ENCODE data around the gene CWH43. TPM values are rescaled to one million over a fixed set of nuclear protein-coding genes. Genes with fewer than 3 reads are reported as not detected.
"Not testable (repeated sequence)": the region's sequence is repeated elsewhere in the genome, so short reads cannot be mapped to it uniquely, and the experiment has no call there.

Gene CWH43
- total RNA-seq, 1 donor from 2014 or later = not detected

DNA sequence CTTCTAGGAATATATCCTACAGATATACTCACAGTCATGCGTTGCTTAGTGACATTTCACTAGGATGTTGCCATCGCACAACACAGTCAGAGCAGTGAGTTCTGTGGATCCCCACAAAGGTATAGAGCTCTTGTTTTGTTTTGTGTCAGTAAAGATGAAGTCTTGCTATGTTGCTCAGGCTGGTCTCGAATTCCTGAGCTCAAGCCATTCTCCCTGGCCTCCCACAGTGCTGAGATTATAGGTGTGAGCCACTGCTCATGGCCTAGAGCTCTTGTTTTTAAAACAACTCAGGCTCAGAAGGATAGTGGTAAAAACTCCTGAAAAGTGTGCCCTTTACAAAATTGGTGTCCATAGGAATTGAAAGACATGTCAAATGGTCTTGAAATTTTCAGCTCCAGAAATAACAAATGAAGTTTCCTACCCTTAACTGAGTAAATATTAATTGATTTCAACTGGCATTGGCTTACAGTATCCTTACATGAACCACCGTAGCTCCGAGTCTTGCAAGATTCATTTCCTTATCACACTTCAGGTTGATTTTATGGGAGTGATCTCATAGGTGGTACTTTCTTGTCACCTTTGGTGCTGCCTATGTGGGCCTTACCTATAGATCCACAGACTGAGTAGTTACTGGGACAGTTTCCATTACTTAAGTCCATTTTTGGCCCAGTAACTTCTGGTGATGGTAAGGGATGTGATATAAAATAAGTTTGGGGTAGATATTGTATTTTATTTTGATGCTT, 3.6 kb downstream of the CWH43 start:
- no peaks in the 10 kb centered on the region for H3K9me3 Mint-ChIP-seq
- no peaks in the 10 kb centered on the region for H3K4me1 Mint-ChIP-seq
- DNase-seq = no peak
- no peak overlapping the region for H3K27ac Mint-ChIP-seq
- intact Hi-C loops (cut with micrococcal nuclease) = no loop called here
- H3K4me3 Mint-ChIP-seq = no peak overlapping the region
- H3K36me3 Mint-ChIP-seq (ENCODE audit: low read depth) = no peaks in the 10 kb centered on the region
- peaks cover 44% of the 10 kb centered on the region for H3K27me3 Mint-ChIP-seq

DNA sequence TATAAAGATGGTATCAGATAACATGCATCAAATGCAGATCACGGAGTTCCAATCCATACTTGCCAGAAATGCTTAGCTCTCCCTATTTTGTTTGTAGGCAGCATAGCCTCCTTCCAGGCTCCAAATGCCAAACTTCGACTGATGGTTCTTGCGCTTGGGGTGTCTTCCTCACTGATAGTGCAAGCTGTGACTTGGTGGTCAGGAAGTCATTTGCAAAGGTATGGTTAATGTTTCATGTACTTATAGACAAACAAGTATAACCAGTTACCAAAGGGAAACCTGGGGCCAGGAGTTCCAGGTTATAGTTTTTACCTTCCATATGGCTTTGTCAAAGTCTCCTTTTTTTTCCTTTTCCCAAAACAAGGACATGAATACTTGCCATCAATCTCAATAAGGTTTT, 5.3 kb downstream of the CWH43 start:
- intact Hi-C loops (cut with micrococcal nuclease) = no loop called here
- Mint-ChIP-seq H3K27me3 (peaks cover 34% of the 10 kb centered on the region), H3K4me1 (no peaks in the 10 kb centered on the region), H3K27ac (no peak overlapping the region), H3K4me3 (no peak overlapping the region), H3K9me3 (no peaks in the 10 kb centered on the region), H3K36me3 (ENCODE audit: low read depth) (no peaks in the 10 kb centered on the region)
- DNase-seq = no peak

DNA sequence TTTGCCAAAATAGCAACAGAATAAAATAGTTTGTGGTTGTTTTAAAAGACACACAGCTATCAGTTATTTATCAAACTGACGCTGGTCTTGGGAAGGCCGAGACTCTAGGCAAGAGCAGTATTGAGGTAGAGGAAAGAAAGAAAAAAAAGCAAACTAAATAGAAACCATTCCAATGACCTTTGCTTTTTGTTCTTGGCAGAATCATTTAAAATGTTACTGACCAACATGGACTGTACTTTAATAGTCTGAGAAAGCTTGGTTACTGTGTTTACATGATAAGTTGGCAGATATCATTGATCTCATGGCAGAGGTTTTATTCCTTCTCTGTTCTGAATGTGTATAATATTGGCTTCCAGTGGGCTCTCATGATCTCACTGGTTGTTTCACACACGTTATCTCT, 11.9 kb downstream of the CWH43 start:
- Mint-ChIP-seq H3K9me3 (no peaks in the 10 kb centered on the region), H3K4me3 (no peak overlapping the region), H3K4me1 (no peaks in the 10 kb centered on the region), H3K27ac (no peak overlapping the region), H3K36me3 (ENCODE audit: low read depth) (no peaks in the 10 kb centered on the region), H3K27me3 (peaks cover 9% of the 10 kb centered on the region)
- intact Hi-C loops (cut with micrococcal nuclease) = no loop called here
- no peak for DNase-seq

DNA sequence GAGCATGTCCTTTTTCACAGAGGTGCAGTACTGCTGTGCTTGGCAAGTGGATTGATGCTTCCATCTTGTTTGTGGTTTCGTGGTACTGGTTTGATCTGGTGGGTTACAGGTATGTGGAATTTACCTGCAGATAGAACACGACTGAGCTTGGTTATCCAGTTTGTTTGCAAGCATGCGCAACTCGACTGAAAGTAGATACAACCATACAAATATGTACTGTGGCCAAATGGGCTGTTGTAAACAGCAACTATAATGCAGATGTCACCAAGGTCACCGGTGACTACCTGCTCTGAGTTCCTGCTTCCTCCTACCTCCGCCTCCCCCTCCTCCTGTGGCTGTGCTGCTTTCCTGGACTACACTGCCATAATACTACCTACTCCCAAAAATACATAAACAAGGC, 12.4 kb downstream of the CWH43 start:
- no peak overlapping the region for H3K4me3 Mint-ChIP-seq
- H3K4me1 Mint-ChIP-seq = no peaks in the 10 kb centered on the region
- DNase-seq = no peak
- H3K36me3 Mint-ChIP-seq (ENCODE audit: low read depth) = no peaks in the 10 kb centered on the region
- intact Hi-C loops (cut with micrococcal nuclease) = no loop called here
- H3K9me3 Mint-ChIP-seq = no peaks in the 10 kb centered on the region
- H3K27ac Mint-ChIP-seq = no peak overlapping the region
- H3K27me3 Mint-ChIP-seq = peaks cover 5% of the 10 kb centered on the region

DNA sequence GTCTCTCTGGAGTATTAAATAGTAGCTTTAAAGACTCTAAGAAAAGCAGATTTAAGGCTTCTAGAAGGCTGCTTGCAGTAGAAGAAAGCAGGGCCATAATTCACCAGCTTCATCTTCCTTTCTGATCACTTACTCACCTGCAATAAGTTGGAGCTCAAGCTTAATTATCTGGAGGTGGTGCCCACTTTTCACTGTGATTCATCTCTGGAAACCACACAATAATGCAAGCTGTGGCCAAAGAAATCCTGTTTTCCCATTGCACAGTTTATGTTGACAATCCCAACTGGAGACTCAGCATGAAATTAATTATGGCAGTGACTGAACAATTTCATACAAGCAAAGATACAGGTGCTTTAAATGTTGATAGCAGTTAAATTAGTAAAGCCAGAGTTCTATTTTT, 14.7 kb downstream of the CWH43 start:
- Mint-ChIP-seq H3K4me3 (no peak overlapping the region), H3K9me3 (no peaks in the 10 kb centered on the region), H3K36me3 (ENCODE audit: low read depth) (no peaks in the 10 kb centered on the region), H3K27me3 (peaks cover 3% of the 10 kb centered on the region), H3K27ac (no peak overlapping the region), H3K4me1 (no peaks in the 10 kb centered on the region)
- DNase-seq = no peak
- intact Hi-C loops (cut with micrococcal nuclease) = no loop called here

DNA sequence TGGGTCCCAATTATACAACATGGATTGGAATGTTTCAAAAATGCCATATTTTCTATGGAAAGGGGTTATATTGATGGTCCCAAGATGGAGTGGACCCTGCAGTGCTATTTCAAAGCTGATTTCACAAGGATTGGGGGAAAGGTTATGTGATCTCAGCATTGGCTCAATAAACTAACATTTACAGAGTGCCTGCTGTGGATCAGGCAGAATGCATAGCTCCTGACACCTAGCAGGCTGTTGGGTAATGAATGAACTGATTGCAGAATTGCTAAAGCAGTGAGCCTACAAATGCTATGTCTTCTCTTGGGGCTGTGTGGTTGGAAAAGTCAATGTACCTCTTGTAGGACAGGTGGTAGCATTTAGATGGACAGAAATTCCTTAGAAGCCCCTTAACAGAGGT, 16.9 kb downstream of the CWH43 start:
- Mint-ChIP-seq H3K36me3 (ENCODE audit: low read depth) (no peaks in the 10 kb centered on the region), H3K4me1 (no peaks in the 10 kb centered on the region), H3K9me3 (no peaks in the 10 kb centered on the region), H3K27ac (no peak overlapping the region), H3K27me3 (peaks cover 3% of the 10 kb centered on the region), H3K4me3 (no peak overlapping the region)
- no peak for DNase-seq
- intact Hi-C loops (cut with micrococcal nuclease) = no loop called here

DNA sequence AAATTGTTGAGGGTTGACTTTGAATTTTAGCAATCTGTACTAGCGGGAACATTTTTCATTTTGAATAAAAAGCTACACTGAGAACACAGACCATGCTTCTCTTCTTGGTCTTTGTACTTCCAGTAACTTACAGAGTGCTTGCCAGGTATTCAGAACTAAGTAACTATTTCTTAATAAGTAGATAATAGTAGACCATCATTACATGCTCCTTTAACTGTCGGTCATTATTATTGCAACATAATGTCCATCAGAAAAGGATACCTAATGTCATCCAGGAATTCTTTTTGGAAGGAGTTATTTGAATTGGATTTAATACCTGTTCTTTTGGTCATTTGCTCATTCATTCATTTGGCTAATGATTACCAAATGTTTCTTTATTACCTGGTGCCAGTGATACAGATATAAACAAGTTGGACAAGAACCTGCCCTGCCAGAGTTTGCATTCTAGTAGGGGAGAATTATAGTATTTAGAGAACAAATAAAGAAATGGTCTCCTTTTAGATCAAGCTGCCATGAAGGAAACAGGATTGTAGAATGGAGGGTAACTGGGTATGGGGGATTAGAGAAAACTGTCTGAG, 32.7 kb downstream of the CWH43 start:
- Mint-ChIP-seq H3K36me3 (ENCODE audit: low read depth) (no peaks in the 10 kb centered on the region), H3K4me3 (no peak overlapping the region), H3K4me1 (no peaks in the 10 kb centered on the region), H3K27me3 (peaks cover 2% of the 10 kb centered on the region), H3K27ac (no peak overlapping the region), H3K9me3 (peaks cover 4% of the 10 kb centered on the region)
- intact Hi-C loops (cut with micrococcal nuclease) = no loop called here
- DNase-seq = no peak

DNA sequence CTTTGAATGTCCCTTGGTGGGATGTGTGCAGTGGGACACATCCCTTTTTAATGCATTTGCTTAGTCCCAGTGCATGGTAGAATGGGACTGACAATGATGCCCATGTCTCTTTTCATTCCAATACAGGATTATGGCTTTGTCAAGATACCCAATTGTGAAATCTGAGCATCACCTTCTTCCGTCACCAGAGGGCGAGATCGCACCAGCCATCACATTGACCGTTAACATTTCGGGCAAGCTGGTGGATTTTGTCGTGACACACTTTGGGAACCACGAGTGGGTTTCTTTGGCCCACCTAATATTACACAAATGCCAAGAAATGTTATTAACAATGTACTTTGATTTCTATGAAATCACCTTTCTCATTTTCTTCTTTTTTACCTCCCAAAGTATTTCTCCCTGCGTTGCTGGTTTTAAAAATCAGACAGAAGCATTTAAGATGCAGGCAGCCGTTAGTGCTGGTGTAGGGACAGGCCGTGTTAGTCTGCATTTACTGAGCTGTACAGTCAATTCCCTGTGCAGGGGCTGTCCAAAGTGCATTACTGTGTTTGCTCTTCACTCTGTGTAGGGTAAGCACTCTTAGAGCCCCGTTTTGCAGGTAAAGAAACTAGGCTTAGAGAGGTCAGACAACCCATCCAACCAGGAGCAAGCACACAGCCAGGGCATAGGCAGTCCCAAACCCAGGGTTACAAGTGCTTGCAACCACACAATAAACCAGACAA, 46.5 kb downstream of the CWH43 start:
- Mint-ChIP-seq H3K27me3 (no peaks in the 10 kb centered on the region), H3K36me3 (ENCODE audit: low read depth) (no peaks in the 10 kb centered on the region), H3K9me3 (no peaks in the 10 kb centered on the region), H3K4me3 (no peak overlapping the region), H3K27ac (no peak overlapping the region), H3K4me1 (no peaks in the 10 kb centered on the region)
- intact Hi-C loops (cut with micrococcal nuclease) = no loop called here
- peak; percentile 58 for DNase-seq

DNA sequence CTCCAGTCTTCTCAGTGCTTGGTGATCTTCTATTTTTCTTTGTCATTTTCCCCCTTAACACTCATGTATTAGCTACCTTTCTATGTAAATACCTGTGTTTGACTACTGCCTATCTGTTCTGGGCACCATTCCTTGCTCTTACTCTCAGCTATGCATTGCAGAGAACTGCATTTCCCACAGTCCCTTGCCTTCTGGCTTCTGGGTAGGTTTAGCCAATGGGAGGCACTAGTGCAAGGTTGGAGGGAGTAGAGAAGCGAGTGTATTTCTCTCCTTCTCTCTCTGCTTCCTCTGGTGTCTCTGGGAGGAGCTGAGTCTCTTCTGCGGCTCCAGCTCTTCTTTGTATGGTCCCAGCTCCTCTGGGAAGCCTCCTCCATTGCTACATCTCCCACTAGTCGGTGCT, 50.5 kb downstream of the CWH43 start:
- intact Hi-C loops (cut with micrococcal nuclease) = no loop called here
- H3K36me3 Mint-ChIP-seq (ENCODE audit: low read depth) = no peaks in the 10 kb centered on the region
- no peaks in the 10 kb centered on the region for H3K9me3 Mint-ChIP-seq

DNA sequence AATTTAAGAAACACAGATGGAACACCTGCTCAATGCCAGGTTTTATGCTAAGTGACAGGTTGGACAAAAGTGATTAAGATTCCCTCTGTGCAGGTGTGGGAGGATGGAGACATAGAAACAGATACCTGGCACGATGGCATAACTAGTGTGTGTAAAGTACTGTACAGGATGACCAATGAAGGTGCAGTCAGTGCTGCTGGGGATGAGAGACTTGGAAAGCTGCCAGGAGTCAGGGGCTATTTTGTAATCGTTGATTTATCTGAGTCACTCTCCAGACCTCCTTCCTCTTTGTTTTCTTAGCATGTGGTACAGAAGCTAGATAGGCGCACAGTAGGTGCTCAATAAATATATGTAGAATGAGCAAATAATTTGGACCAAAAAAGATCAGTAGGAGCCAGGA, 58.2 kb downstream of the CWH43 start:
- Mint-ChIP-seq H3K4me1 (no peaks in the 10 kb centered on the region), H3K27me3 (no peaks in the 10 kb centered on the region), H3K4me3 (no peak overlapping the region), H3K36me3 (ENCODE audit: low read depth) (no peaks in the 10 kb centered on the region), H3K27ac (no peak overlapping the region), H3K9me3 (no peaks in the 10 kb centered on the region)
- no peak for DNase-seq
- intact Hi-C loops (cut with micrococcal nuclease) = no loop called here

More for the DNA sequence above, 50.5 kb downstream of the CWH43 start:
- Mint-ChIP-seq H3K27me3 (no peaks in the 10 kb centered on the region), H3K27ac (no peak overlapping the region), H3K4me3 (no peak overlapping the region), H3K4me1 (no peaks in the 10 kb centered on the region)
- DNase-seq = no peak

DNA sequence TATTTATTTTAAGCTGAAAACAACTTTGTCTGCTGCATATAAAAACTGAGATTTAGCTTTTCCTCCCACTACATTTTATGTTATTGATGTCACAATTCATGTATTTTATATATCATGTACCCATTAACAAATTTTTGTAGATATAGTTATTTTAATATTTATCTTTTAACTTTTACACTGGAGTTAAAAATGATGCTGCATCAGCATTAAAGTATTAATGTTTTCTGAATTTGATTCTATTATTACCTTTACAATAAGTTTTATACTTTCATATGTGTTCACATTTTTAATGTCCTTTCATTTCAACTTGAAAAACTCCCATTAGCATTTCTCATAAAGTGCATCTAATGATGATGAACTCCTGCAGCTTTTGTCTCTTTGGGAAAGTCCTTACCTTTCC, 72.2 kb downstream of the CWH43 start:
- intact Hi-C loops (cut with micrococcal nuclease) = no loop called here
- Mint-ChIP-seq H3K27me3 (no peaks in the 10 kb centered on the region), H3K27ac (no peak overlapping the region), H3K4me1 (no peaks in the 10 kb centered on the region), H3K9me3 (peaks cover 5% of the 10 kb centered on the region), H3K4me3 (no peak overlapping the region), H3K36me3 (ENCODE audit: low read depth) (no peaks in the 10 kb centered on the region)
- no peak for DNase-seq

DNA sequence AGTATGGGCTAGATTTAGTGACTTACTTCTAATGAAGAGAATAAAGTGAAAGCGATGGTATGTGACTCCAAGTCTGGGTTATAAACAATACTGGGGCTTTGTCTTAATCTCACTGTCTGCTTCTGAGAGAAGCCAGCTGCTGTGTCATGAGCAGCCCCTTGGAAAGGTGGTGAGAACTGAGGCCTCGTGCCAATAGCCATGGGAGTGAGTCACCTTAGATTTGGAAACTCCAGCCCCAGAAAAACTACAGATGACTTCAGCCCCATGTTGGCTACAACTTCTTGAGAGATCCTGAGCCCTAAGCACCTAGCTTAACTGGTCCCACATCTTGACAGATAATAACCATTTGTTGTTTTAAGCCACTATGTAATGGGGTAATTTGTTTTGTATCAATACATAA, 77.6 kb downstream of the CWH43 start:
- intact Hi-C loops (cut with micrococcal nuclease) = no loop called here
- DNase-seq = no peak
- Mint-ChIP-seq H3K4me3 (no peak overlapping the region), H3K36me3 (ENCODE audit: low read depth) (no peaks in the 10 kb centered on the region), H3K27ac (no peak overlapping the region), H3K27me3 (no peaks in the 10 kb centered on the region), H3K9me3 (peaks cover 5% of the 10 kb centered on the region), H3K4me1 (no peaks in the 10 kb centered on the region)

DNA sequence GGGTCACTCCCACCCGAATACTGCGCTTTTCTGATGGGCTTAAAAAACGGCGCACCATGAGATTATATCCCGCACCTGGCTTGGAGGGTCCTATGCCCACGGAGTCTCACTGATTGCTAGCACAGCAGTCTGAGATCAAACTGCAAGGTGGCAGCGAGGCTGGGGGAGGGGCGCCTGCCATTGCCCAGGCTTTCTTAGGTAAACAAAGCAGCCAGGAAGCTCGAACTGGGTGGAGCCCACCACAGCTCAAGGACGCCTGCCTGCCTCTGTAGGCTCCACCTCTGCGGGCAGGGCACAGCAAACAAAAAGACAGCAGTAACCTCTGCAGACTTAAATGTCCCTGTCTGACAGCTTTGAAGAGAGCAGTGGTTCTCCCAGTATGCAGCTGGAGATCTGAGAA, 86.1 kb downstream of the CWH43 start:
- H3K27me3 Mint-ChIP-seq; H3K4me1 Mint-ChIP-seq; intact Hi-C loops (cut with micrococcal nuclease); H3K4me3 Mint-ChIP-seq; H3K36me3 Mint-ChIP-seq (ENCODE audit: low read depth); DNase-seq; H3K27ac Mint-ChIP-seq: not testable (repeated sequence)
- H3K9me3 Mint-ChIP-seq = peaks cover 14% of the 10 kb centered on the region

DNA sequence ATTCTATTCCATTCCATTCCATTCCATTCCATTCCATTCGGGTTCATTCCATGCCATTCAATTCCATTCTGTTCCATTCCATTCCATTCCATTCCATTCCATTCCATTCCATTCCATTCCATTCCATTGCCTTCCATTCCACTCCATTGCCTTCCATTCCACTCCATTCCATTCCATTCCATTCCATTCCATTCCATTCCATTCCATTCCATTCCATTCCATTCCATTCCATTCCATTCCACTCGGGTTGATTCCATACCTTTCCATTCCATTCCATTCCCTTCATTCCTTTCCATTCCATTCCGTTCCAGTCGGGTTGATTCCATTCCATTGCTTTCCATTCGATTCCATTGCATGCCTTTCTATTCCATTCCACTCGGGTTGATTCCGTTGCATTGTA, 105.8 kb downstream of the CWH43 start:
- DNase-seq; H3K27me3 Mint-ChIP-seq; H3K27ac Mint-ChIP-seq; H3K4me3 Mint-ChIP-seq; H3K4me1 Mint-ChIP-seq; intact Hi-C loops (cut with micrococcal nuclease): not testable (repeated sequence)
- peaks cover 31% of the 10 kb centered on the region for H3K9me3 Mint-ChIP-seq
- peaks cover 31% of the 10 kb centered on the region for H3K36me3 Mint-ChIP-seq (ENCODE audit: low read depth)

Measured in activated CD4-positive, alpha-beta T cell treated with anti-CD3 and anti-CD28 coated beads, Interleukin-2, amount 10 ng/mL, durations not matched to agents 24 days and 14 days (primary cell).